HCT116 (cell line): Measurements from ENCODE around the gene BAHCC1. TPM values are rescaled to one million over a fixed set of nuclear protein-coding genes. Genes with fewer than 3 reads are reported as not detected.

Experiments used
- ATAC-seq: fragments of 200-7000 bp; cut with Tn5 transposase; 2 replicates; pipeline ENCODE4 v1.9.1; 2020; ENCODE audit warnings: mild to moderate bottlenecking, moderate library complexity
- BruUV-seq: library from RNA; stranded (reverse); fragments of 400-500 nt; replicated peaks from 2 replicates; lab custom pipeline; 2021; lab: Mats Ljungman, UMichigan
- CTCF ChIA-PET: fragments of 300-600 bp; sonication (Branson Sonifier 250); formaldehyde crosslinking; loops from one replicate; lab custom pipeline; 2021; ENCODE audit warnings: antibody characterized with exemption; lab: Charles Lee
- POLR2A ChIA-PET: fragments of 300-600, 350-600 bp; sonication (Branson Sonifier 250); formaldehyde crosslinking; loops from one replicate; lab custom pipeline; 2021; ENCODE audit warnings: antibody characterized with exemption; lab: Charles Lee
- RAD21 ChIA-PET, 2 experiments: fragments of 300-600 bp; sonication (Branson Sonifier 250); formaldehyde crosslinking; loops; one replicate each; lab custom pipeline; 2023; ENCODE audit warnings: low total read pairs in 2 of 2; ENCODE audit not compliant: uncharacterized antibody in 2 of 2, unreplicated experiment in 2 of 2, low non-redundant PET in 1 of 2; lab: Charles Lee
- DNase-seq: peaks from one replicate; pipeline ENCODE4 v3.0.0-alpha.2; 2010; ENCODE audit warnings: low read depth, low spot score
- H2AFZ ChIP-seq: fragments of 200-600 bp; shearing (Covaris generic), sonication (generic); 2 replicates; pipeline ENCODE4 v1.6.1; 2017; ENCODE audit warnings: low read depth, mixed run types, mixed read lengths, antibody characterized with exemption, low read length; ENCODE audit not compliant: poor library complexity, severe bottlenecking
- H3K27ac ChIP-seq: 2 replicates; pipeline ENCODE4 v1.5.1; 2012; ENCODE audit warnings: low read depth, low read length
- H3K27me3 ChIP-seq: fragments of 200-600 bp; sonication (generic); 2 replicates; pipeline ENCODE4 v1.6.1; 2016; ENCODE audit warnings: mixed run types, low read length, mixed read lengths; ENCODE audit not compliant: insufficient read depth
- H3K36me3 ChIP-seq, 2 experiments: fragments of 200-500 bp in 1 of 2; fragments of 200-600 bp in 1 of 2; sonication (Bioruptor generic) in 1 of 2; sonication (generic) in 1 of 2; 2 replicates each; pipeline versions ENCODE4 v1.5.1 to v1.6.1; 2014 to 2016; ENCODE audit warnings: low read length in 2 of 2, inconsistent platforms in 1 of 2, mixed read lengths in 1 of 2, mixed run types in 1 of 2; ENCODE audit not compliant: insufficient read depth in 2 of 2, control insufficient read depth in 1 of 2
- H3K4me1 ChIP-seq, 2 experiments: fragments of 200-600 bp in 1 of 2; sonication (generic) in 1 of 2; 2 replicates each; pipeline versions ENCODE4 v1.5.1 to v1.6.1; 2012 to 2017; ENCODE audit warnings: low read length in 2 of 2, inconsistent platforms in 1 of 2, mild to moderate bottlenecking in 1 of 2, mixed read lengths in 1 of 2, mixed run types in 1 of 2, moderate library complexity in 1 of 2; ENCODE audit not compliant: insufficient read depth in 2 of 2, control insufficient read depth in 1 of 2
- H3K4me2 ChIP-seq: fragments of 200-600 bp; sonication (generic); 2 replicates; pipeline ENCODE4 v1.6.1; 2017; ENCODE audit warnings: mixed run types, low read length, mixed read lengths
- H3K4me3 ChIP-seq, 2 experiments: fragments of 200-600 bp in 1 of 2; sonication (generic) in 1 of 2; replicated peaks in 1 of 2; 2 replicates each; pipeline ENCODE4 v1.5.1; 2011 to 2016; ENCODE audit warnings: low read length in 2 of 2, control low read depth in 1 of 2, low read depth in 1 of 2, mild to moderate bottlenecking in 1 of 2, mixed read lengths in 1 of 2, mixed run types in 1 of 2
- H3K79me2 ChIP-seq: fragments of 200-600 bp; sonication (generic); 2 replicates; pipeline ENCODE4 v1.6.1; 2017; ENCODE audit warnings: mild to moderate bottlenecking, mixed run types, low read length, moderate library complexity, mixed read lengths; ENCODE audit not compliant: insufficient read depth
- H3K9ac ChIP-seq: fragments of 200-600 bp; sonication (generic); 2 replicates; pipeline ENCODE4 v1.6.1; 2016; ENCODE audit warnings: low read length, mixed read lengths
- H3K9me2 ChIP-seq: fragments of 200-600 bp; sonication (generic), shearing (Covaris generic); 2 replicates; pipeline ENCODE4 v1.6.1; 2017; ENCODE audit warnings: mixed run types, mild to moderate bottlenecking, moderate library complexity; ENCODE audit not compliant: insufficient read depth
- H3K9me3 ChIP-seq, 2 experiments: fragments of 200-500 bp in 1 of 2; fragments of 200-600 bp in 1 of 2; sonication (Bioruptor generic) in 1 of 2; sonication (generic) in 1 of 2; 2 replicates each; pipeline ENCODE4 v1.6.1; 2014 to 2017; ENCODE audit warnings: low read length in 2 of 2, mixed read lengths in 2 of 2, inconsistent platforms in 1 of 2, low read depth in 1 of 2, mild to moderate bottlenecking in 1 of 2, mixed run types in 1 of 2, moderate library complexity in 1 of 2; ENCODE audit not compliant: control insufficient read depth in 1 of 2, insufficient read depth in 1 of 2
- H4K20me1 ChIP-seq: fragments of 200-600 bp; sonication (generic), shearing (Covaris generic); 2 replicates; pipeline ENCODE4 v1.6.1; 2017; ENCODE audit warnings: mixed run types, mild to moderate bottlenecking, moderate library complexity; ENCODE audit not compliant: insufficient read depth
- ATF3 ChIP-seq: IDR thresholded peaks from 2 replicates; pipeline ENCODE4 v1.6.1; 2012
- CBX3 ChIP-seq: IDR thresholded peaks from 2 replicates; pipeline ENCODE4 v1.6.1; 2012; ENCODE audit warnings: low read depth
- EGR1 ChIP-seq: IDR thresholded peaks from 2 replicates; pipeline ENCODE4 v1.6.1; 2012; ENCODE audit warnings: low read depth
- EZH2 ChIP-seq: fragments of 200-600 bp; sonication (generic); IDR thresholded peaks from 2 replicates; pipeline ENCODE4 v1.6.1; 2017; ENCODE audit warnings: antibody characterized with exemption, mixed run types
- EZH2phosphoT487 ChIP-seq: fragments of 200-600 bp; IDR thresholded peaks from 2 replicates; pipeline ENCODE4 v1.6.1; 2018; ENCODE audit warnings: antibody characterized with exemption, borderline replicate concordance
- FOSL1 ChIP-seq: IDR thresholded peaks from 2 replicates; pipeline ENCODE4 v1.6.1; 2012; ENCODE audit warnings: low read depth
- JUND ChIP-seq: IDR thresholded peaks from 2 replicates; pipeline ENCODE4 v1.6.1; 2012
- POLR2A ChIP-seq: IDR thresholded peaks from 2 replicates; pipeline ENCODE4 v1.7.0; 2011; ENCODE audit warnings: borderline replicate concordance; ENCODE audit not compliant: insufficient read depth, insufficient read length; ENCODE audit errors: extremely low read depth
- POLR2AphosphoS5 ChIP-seq: IDR thresholded peaks from 2 replicates; pipeline ENCODE4 v1.6.1; 2011; ENCODE audit warnings: mild to moderate bottlenecking, low read depth, low read length, moderate library complexity
- RAD21 ChIP-seq: IDR thresholded peaks from 2 replicates; pipeline ENCODE4 v1.6.1; 2012; ENCODE audit warnings: low read depth, mild to moderate bottlenecking
- REST ChIP-seq: IDR thresholded peaks from 2 replicates; pipeline ENCODE4 v1.6.1; 2012; ENCODE audit warnings: low read depth
- SIN3A ChIP-seq: IDR thresholded peaks from 2 replicates; pipeline ENCODE4 v1.6.1; 2012; ENCODE audit warnings: low read depth
- SP1 ChIP-seq: IDR thresholded peaks from 2 replicates; pipeline ENCODE4 v1.6.1; 2012; ENCODE audit warnings: low read depth
- SRF ChIP-seq: IDR thresholded peaks from 2 replicates; pipeline ENCODE4 v1.6.1; 2012; ENCODE audit warnings: low read depth
- TCF7L2 ChIP-seq: IDR thresholded peaks from 2 replicates; pipeline ENCODE4 v1.7.0; 2011; ENCODE audit warnings: borderline replicate concordance, inconsistent platforms; ENCODE audit not compliant: insufficient read depth, insufficient read length; ENCODE audit errors: extremely low read depth
- YY1 ChIP-seq: IDR thresholded peaks from 2 replicates; pipeline ENCODE4 v1.6.1; 2011; ENCODE audit warnings: low read length, low read depth, moderate library complexity, mild to moderate bottlenecking; ENCODE audit not compliant: insufficient replicate concordance; ENCODE audit errors: extremely low read depth
- ZBTB33 ChIP-seq: IDR thresholded peaks from 2 replicates; pipeline ENCODE4 v1.6.1; 2011; ENCODE audit warnings: mild to moderate bottlenecking, low read length, moderate library complexity; ENCODE audit not compliant: insufficient replicate concordance; ENCODE audit errors: extremely low read depth
- ZFX ChIP-seq: fragments of 450-650 bp; IDR thresholded peaks from 2 replicates; pipeline ENCODE4 v1.6.1; 2017
- ZNF274 ChIP-seq: fragments of 200-500 bp; sonication (Bioruptor generic); IDR thresholded peaks from 2 replicates; pipeline ENCODE4 v1.6.1; 2014; ENCODE audit warnings: mild to moderate bottlenecking, low read depth, low read length, inconsistent platforms
- intact Hi-C: fragments of 100-400 bp; cut with micrococcal nuclease; formaldehyde crosslinking; loops from 2 replicates; pipeline ENCODE4 v1.10.0; 2022
- total RNA-seq: library from RNA; stranded (reverse); gene quantifications from one replicate; pipeline ENCODE4 v1.2.1, GENCODE V29; 2021; ENCODE audit not compliant: unreplicated experiment

BAHCC1 gene
- total RNA-seq, 1 experiment from 2014 or later = 45.2 TPM

GRCh38 chr17:81484195-81484979 lies 89.1 kb downstream of the BAHCC1 start:
- H3K4me3 ChIP-seq = peak overlapping the region; percentile 45 to 56
- H4K20me1 ChIP-seq = no peaks in the 10 kb centered on the region
- H2AFZ ChIP-seq = peak overlapping the region; percentile 19
- RAD21 ChIA-PET = interaction anchor here (0.6 to 1.5 kb wide), 15 partner anchors 12 to 495 kb away, joined by 3 to 8 read pairs (median 5); partner anchors contain the start of genes BAHCC1 (in 1 of the 2), CEP131 (in 1 of the 2) and FSCN2 (in 1 of the 2)
- peak overlapping the region; percentile 84 for H3K4me2 ChIP-seq
- peak overlapping the region; percentile 74 for H3K9ac ChIP-seq
- H3K36me3 ChIP-seq = no peaks in the 10 kb centered on the region
- ATAC-seq = peak; percentile 77
- no peaks in the 10 kb centered on the region for H3K27me3 ChIP-seq
- peak; percentile 85 for DNase-seq
- BruUV-seq = no TSS peak
- CTCF ChIA-PET = interaction anchor here (0.6 to 2.7 kb wide), 24 partner anchors 10 to 364 kb away, joined by 3 to 20 read pairs (median 5); partner anchors contain the start of genes CEP131, NDUFAF8, SLC38A10 and TEPSIN
- H3K9me2 ChIP-seq = no peaks in the 10 kb centered on the region
- POLR2A ChIA-PET = interaction anchor here (0.7 to 1.6 kb wide), 10 partner anchors 12 to 193 kb away, joined by 3 to 11 read pairs (median 4); partner anchors contain the start of genes ACTG1 and BAHCC1
- no peaks in the 10 kb centered on the region; the same call in 1 of the 2 replicates for H3K79me2 ChIP-seq
- peak overlapping the region; percentile 74 for H3K27ac ChIP-seq
- H3K9me3 ChIP-seq = no peaks in the 10 kb centered on the region
- intact Hi-C loops = loop anchor here (1.0 kb wide), 2 partner anchors 53 to 231 kb away; no protein-coding TSS in a partner anchor
- peaks cover 21 to 52% of the 10 kb centered on the region in 2 experiments for H3K4me1 ChIP-seq
- peak; percentile 48 for TF ChIP-seq POLR2AphosphoS5
- TF ChIP-seq SRF = no peak
- TF ChIP-seq REST = no peak
- TF ChIP-seq FOSL1 = no peak
- no peak for TF ChIP-seq SIN3A
- no peak for TF ChIP-seq CBX3
- TF ChIP-seq SP1 = no peak; the same call in 1 of the 2 replicates
- no peak for TF ChIP-seq POLR2A
- no peak for TF ChIP-seq ATF3
- no peak for TF ChIP-seq JUND
- TF ChIP-seq ZBTB33 = peak; percentile 65
- no peak for TF ChIP-seq EGR1
- TF ChIP-seq EZH2phosphoT487 = no peak
- peak; percentile 72 for TF ChIP-seq YY1
- peak; percentile 27; the same call in 1 of the 2 replicates for TF ChIP-seq ZFX
- TF ChIP-seq RAD21 = peak; percentile 99
- no peak for TF ChIP-seq EZH2
- TF ChIP-seq ZNF274 = no peak
- TF ChIP-seq TCF7L2 = peak; percentile 56
